ENCODE results near the gene EID3. TPM values are rescaled to one million over a fixed set of nuclear protein-coding genes. Genes with fewer than 3 reads are reported as not detected.

The EID3 gene
- total RNA-seq, 1 donor from 2014 or later = 1.4 TPM

DNA sequence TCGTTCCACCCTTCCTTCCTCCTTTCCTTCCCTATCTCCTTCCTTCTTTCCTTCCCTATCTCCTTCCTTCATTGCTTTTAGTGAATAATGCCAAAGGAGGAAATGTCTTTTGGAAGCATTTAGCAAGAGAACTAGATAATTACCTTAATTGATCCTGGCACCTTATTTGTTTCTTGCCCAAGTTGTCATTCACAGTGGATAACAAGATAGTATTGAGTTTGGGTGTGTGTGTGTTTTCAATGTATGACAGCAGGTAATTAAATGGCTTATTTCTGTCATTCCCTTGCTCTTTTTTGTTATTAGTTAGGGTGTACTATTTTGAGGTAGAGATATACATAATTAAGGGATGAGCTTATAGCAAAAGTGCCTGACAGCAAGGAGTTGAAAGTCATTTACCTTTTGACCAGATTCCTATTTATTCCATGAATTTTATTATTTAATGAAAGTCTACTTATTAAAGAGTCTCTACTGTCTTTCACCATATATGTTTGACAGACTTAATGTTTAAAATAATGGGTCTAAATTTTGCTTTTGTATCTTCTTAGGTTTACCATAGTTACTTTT, 30.2 kb downstream of the EID3 start:
- no peak for DNase-seq (ENCODE audit: low read depth in 2 of 2)

DNA sequence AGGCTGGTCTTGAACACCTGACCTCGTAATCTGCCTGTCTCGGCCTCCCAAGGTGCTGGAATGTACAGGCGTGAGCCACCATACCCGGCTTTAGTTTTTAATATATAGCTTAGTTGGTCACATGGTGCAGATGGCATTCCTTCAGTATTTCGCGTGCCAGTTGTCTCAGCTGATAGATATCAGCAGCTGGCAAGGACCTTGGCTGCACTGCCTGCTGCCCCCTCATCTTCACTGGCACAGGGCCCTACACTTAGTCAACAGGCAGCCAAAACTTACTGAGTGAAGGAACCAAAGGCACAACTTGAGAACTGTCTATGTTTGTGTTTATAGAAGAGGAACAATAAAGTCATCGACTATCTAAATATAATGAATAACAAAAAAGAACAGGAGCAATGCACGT, 31.0 kb downstream of the EID3 start:
- DNase-seq (ENCODE audit: low read depth in 2 of 2) = no peak

DNA sequence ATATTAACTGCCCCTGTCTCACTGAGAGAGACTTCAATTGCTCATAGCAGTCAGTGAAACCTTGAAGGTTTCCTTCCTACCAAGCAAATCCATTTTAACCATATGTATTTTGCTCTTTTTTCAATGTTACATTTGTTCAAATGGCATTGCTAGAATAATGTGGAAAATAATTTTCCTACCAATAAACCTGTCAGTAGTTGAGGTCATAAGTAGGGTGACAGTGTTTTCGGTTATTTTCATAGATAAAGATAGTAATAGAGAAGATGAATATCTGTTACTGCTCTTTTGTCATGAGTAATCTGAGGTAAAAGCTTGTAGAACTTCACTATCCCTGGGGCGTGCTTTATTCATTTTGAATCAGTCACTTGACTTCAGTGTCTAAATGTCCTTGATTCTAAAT, 32.6 kb downstream of the EID3 start:
- DNase-seq (ENCODE audit: low read depth in 2 of 2) = no peak

DNA sequence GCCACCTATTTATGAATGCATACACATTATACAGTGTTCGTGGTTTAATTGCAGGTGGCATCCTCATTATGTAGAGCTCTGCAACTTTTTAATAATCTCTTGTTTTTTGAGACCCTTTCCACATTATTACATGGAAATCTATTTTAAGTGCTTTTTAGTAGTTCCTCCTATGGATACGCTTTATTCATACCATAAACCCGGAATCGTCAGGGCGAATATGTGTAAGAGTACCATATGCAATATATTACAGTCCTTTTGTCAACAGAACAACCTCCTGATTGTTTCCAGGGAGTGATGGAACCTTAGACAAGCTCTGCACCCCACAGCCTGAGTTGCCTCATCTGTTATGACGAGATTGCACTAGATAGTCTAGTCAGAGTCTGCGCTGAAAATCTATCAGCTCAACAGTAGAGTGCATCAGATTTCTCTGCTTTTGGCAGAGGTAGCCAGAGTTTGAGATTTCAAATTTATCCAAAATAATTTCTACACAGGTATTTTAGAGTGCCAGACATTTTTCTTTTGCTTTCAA, 33.6 kb downstream of the EID3 start:
- DNase-seq (ENCODE audit: low read depth in 2 of 2) = no peak

DNA sequence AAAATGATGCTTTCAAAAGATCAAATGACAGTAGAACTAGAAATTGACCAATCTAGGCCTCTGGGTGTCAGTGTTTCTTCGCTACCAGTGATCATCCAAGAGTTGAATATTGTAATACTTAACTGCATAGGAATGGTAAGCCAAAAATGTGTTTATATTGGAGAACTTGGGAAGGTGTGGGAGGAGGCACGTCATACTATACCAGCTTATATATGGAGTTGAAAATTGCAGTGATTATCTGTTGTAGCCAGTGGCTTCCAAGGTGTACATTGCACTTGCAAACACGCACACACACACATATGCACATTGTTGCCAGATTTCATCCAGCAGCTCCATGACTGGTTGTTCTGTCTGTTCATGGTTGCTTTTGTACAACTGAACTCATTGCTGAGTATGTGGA, 36.1 kb downstream of the EID3 start:
- no peak for DNase-seq (ENCODE audit: low read depth in 2 of 2)

DNA sequence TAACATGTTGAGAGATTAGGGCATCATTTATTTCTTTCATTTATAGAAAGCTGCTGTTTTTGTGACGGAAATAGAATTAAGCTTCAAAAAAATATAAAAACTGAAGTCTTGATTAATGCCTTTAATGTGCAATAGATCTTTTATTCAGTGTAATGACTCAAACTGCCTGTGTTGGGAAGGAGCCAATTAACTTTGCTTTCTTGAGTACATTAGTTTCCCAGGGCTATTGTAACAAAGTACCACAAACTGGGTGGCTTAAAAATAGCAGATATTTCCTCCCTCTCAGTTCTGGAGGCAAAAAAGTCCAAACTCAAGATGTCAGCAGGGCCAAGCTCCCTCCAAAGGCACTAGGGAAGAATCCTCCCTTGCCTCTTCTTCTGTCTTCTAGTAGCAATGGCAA, 36.6 kb downstream of the EID3 start:
- DNase-seq (ENCODE audit: low read depth in 2 of 2) = no peak

DNA sequence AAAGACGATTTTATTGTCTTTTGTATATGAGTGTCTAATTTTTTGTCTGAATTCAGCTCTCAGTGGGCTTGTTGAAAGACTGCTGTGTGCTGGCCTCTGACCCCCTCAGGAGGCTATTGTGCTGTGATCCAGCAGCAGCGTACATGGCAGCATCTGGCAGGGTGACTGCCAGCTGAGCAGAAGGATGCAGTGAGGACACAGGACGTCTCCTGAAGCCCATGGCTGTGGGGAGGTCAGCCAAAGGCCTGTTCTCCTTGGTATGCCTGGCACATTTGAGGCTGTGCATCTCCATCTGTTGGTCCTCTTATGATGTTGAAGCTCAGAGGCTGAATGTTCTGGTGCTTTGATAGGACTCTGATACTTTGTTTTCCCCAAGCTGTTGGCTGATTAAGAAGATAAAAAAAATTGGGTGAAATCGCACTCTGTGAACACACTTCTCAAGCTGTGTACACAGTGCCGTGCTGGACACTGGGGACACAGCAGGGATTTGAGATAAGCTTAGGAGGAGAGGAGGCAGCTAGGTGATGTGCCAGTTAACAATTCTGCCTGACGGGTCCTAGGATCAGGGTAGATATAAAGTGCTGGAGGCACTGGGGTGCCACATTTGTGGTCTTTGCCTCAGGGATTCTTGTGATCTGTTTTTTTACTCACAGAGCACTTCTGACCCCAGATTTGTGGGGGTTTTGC, 37.5 kb downstream of the EID3 start:
- no peak for DNase-seq (ENCODE audit: low read depth in 2 of 2)

DNA sequence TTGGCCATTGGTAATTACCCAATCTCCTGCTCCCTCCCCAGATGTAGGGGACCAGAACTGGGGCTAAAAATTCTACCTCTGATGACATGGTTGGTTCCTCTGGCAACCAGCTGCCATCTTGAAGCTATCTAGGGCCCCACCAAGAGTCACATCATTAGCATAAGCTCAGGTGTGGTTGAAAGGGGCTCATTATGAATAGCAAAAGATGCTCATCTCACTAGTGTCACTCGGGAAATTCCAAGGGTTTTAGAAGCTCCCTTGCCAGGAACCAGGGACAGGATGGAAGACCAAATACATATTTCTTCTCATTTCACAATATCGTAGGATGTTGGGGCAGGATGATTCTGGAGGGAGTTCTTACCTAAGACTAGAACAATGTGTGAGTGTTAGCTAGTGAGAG, 38.6 kb downstream of the EID3 start:
- no peak for DNase-seq (ENCODE audit: low read depth in 2 of 2)

DNA sequence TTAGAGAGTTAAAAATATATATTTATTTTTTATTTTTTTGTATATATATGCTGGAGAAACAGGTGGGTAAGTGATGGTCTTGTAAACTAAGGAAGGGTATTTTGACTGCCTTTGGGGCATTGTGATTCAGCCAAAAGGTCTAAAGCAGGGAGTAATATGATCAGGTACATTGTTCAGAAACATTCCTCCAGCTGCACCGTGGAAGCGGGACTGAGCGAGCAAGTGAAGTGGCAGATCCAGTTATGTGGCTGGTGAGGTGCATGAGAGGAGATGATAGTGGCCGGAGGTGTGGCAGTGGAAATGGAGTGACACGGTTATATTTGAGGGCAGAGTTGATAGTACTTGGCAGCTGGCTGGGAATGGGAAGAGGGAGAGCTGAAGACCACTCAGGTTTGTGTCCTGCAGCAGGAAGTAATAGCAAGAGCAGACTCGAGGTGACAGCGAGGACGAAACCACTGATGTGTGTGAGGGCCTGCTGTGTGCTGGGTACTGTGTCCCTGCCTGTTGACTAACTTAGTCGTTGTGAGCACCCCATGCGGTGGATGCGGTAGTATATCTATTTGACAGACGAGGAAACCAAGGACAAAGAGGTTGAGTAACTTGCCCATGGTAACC, 39.2 kb downstream of the EID3 start:
- no peak for DNase-seq (ENCODE audit: low read depth in 2 of 2)

DNA sequence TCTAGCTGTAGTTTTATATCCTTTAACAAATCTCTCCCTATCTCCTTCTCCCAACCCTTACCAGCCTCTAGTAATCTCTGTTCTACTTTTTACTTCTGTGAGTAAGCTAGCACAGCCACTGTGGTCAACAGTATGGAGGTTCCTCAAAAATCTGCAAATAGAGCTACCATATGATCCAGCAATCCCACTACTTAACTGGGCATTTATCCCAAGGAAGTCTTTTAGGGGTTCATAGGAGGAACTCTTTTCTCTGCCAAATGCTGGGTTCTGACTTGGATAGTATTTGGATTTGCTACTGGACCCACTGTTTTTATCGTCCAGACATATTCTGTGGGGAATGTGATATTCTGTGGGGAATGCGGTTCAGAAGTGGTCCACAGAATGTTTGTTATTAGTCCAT, 41.1 kb downstream of the EID3 start:
- DNase-seq (ENCODE audit: low read depth in 2 of 2) = no peak

DNA sequence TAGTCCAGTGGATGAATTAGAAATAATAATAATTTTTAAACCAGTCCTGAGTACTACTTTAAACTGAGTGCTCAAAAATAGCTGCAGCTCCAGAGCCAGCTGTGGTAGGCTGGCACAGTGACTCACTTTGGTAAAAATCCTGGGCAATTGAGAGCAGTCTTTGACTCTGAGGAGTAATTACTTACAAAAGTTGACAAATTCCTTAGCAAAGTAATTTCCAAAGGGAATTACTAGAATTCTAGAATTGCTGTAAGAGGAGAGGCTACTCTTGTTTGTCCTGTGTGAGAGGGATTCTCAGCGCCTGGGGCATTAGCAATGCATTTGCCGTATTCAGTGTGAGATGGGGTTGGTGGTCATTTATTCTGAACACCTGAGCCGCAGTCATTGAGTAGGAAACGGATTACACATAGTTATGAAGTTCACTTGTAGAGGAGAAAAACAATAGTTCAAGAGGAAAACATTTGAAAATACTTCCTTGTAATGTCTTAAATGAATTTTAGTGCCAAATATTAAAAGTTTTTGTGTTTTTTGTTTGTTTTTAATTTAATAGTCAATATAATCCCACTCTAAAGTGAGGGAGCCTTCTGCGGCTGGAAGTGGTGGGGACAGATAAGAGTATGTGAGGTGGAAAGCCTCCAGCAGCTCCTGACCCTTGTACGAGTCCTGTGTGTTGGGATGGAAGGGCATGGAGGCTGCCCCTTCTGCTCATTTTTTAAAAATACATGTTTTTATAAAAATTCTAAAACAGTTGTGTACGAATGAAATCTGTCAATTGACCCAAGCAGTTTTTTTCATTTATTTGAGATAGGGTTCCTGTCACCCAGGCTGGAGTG, 41.9 kb downstream of the EID3 start:
- no peak for DNase-seq (ENCODE audit: low read depth in 2 of 2)

DNA sequence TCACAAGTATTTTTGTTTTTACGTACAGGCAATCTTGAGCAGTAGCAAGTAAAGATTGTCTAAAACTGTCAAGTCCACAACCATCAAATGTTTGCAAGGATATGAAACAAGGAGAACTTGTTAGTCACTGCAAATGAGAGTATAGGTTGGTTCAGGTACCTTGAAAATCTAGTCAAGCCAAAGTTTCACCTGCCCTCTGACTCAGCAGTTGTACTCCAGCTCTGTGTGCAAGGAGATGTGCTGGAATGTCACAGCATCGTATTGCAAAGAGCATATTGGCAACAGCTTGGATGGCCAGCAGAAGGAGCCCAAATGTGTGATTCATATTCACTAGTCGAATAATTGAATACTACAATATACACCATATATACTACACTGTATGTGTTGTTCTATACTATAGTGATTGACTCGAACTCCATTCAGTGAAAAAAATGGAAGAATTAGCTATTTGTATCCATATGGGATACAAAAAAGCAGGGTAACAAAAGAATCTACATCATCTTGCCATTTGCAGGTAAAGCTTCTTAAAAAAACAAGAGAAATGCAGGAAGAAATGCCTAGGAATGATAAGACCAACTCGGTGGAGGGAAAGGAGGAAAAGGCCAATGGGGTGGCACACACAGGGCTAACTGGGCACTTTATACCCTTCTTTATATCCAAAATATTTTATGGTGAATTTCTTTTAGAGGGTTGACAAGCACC, 44.0 kb downstream of the EID3 start:
- no peak for DNase-seq (ENCODE audit: low read depth in 2 of 2)

DNA sequence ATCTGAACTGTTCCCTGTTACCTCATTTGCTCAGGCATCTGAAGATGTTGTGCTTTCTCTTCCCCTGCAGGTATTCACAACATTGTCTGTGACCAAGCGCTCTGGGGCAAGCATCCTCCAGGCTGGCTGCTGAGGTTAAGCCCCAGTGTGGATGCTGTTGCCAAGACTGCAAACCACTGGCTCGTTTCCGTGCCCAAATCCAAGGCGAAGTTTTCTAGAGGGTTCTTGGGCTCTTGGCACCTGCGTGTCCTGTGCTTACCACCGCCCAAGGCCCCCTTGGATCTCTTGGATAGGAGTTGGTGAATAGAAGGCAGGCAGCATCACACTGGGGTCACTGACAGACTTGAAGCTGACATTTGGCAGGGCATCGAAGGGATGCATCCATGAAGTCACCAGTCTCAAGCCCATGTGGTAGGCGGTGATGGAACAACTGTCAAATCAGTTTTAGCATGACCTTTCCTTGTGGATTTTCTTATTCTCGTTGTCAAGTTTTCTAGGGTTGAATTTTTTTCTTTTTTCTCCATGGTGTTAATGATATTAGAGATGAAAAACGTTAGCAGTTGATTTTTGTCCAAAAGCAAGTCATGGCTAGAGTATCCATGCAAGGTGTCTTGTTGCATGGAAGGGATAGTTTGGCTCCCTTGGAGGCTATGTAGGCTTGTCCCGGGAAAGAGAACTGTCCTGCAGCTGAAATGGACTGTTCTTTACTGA, 44.9 kb downstream of the EID3 start:
- no peak for DNase-seq (ENCODE audit: low read depth in 2 of 2)

DNA sequence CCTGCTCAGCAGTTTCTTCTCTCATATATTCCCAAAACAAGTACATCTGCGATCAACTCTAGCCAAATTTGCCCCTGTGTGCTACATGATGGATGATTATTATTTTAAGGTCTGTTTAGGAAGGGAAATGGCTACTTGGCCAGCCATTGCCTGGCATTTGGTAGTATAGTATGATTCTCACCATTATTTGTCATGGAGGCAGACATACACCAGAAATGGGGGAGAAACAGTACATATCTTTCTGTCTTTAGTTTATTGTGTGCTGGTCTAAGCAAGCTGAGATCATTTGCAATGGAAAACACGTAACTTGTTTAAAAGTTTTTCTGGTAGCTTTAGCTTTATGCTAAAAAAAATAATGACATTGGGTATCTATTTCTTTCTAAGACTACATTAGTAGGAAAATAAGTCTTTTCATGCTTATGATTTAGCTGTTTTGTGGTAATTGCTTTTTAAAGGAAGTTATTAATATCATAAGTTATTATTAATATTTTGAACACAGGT, 45.5 kb downstream of the EID3 start:
- no peak for DNase-seq (ENCODE audit: low read depth in 2 of 2)

DNA sequence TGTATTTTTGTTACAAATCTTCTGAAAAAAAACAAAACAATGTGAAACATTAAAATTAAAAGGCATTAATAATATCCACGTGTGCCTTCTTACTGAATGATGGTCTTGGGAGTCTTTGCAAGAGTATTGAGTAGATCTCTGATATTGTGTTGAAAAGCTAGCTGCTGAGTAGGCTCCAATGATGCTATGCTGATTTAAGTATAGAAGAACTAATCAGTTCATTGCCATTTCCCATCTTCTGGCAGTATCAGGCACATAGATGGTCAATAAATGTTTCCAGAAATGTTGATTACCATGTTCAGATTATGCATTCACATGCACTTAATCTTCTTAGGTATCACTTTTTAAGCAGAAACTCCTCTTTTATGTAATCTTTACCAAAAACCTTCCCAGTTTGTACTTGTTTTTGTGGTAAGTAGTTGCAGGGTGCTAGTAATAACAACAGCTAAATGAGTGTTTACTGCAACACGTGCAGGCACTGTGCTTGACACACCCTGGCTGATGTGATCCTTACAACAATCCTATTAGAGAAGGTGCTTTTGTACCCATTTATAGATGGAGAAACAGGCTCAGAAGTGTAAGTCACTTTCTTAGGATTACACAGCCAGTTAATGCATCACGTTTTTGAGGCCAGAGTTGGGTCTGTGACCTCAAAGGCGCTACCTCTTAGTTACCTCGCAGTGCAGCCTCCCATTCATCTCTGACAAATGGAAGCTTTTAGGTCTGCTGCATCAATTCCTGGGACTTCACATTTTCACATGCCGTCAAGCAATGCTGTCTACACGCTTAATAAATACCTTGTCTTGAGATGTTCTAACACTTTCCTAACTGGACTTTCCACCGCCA, 46.9 kb downstream of the EID3 start:
- no peak for DNase-seq (ENCODE audit: low read depth in 2 of 2)

DNA sequence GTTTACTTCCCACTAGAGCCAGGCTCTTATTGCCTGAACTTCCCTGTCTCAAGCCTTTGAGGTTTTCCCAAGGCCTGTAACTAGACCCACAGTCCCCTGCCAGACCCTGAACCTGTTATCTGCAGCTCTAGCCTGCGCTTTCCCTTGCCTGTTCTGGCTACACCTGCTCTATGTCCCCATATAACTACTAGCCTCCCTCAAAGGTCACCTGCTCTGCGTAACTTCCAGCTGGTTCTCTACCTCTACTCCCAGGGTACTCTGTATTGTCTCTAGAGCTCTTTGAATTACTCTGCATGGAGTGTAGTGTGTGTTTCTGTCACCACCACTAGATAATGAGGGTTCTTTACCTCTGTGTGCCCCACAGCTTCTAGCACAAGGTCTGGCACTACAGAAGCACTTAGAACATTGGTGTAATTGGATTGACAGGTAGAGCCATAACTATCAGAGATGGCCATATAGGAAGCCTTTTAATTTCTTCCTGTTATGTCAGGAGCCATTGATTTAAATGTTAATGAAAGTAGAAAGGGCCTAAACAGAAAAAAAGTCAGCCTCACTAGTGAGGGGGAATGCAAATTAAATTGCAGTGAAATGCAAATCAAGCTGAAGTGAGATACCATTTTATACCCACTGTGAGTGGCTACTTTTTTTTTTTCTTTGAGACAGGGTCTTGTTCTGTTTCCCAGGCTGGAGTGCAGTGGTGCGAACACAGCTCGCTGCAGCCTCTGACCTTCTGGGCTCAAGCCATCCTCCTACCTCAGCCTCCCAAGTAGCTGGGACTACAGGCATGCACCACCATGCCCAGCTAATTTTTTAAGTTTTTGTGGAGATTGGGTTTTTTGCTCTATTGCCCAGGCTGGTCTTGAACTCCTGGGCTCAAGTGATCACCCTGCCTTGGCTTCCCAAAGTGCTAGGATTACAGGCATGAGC, 47.8 kb downstream of the EID3 start:
- DNase-seq (ENCODE audit: low read depth in 2 of 2) = no peak

DNA sequence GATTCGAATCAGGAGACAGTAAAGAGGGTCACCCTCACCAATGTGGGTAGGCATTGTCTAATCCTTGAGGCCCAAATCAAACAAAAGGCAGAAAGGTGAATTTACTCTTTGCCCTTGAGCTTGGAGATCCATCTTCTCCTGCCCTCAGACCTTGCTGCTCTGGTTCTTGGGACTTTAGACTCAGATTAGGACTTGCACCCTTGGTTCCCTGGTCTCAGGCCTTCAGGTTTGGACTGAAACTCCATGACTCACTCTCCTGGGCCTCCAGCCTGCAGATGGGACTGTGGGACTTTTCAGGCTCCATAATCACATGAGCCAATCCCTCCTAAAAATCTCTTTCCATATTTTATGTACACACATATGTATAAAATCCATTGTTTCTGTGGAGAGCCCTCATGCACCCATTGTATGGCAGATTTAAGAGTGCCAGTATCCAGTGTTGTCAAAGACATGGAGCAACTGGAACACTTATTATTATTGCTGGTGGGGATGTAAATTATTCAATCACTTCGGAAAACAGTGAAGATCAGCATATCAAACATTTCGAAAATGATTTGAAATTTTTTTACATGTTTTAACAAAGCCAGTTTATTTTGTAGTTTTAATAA, 48.7 kb downstream of the EID3 start:
- DNase-seq (ENCODE audit: low read depth in 2 of 2) = no peak

Data from dermis microvascular lymphatic vessel endothelial cell (primary cell).